ENCODE results near the gene PNMA8B. TPM values are rescaled to one million over a fixed set of nuclear protein-coding genes. Genes with fewer than 3 reads are reported as not detected.

PNMA8B gene
- total RNA-seq, 1 donor, result 0.72 TPM

- Histone ChIP-seq H4K20me1 (ENCODE audit: insufficient read depth, low read length) (no peaks in the 10 kb centered on the region), H3K4me1 (ENCODE audit: insufficient read depth, low read length) (no peaks in the 10 kb centered on the region), H3K4me3 (ENCODE audit: insufficient read depth, low read length) (no peak overlapping the region), H3K4me2 (ENCODE audit: insufficient read depth, low read length) (no peak overlapping the region), H3K36me3 (ENCODE audit: insufficient read depth, low read length) (no peaks in the 10 kb centered on the region), H3K79me2 (ENCODE audit: insufficient read depth, low read length) (no peaks in the 10 kb centered on the region), H3K9me3 (ENCODE audit: low read depth, low read length) (no peaks in the 10 kb centered on the region), H3K27ac (ENCODE audit: low read depth, low read length) (no peak overlapping the region), H3K27me3 (ENCODE audit: insufficient read depth, low read length) (peaks cover 4% of the 10 kb centered on the region), H2AFZ (ENCODE audit: low read length) (no peak overlapping the region)
- no peak for DNase-seq (ENCODE audit: insufficient read length, low spot score, missing footprints)
- TF ChIP-seq, protein P1, sequence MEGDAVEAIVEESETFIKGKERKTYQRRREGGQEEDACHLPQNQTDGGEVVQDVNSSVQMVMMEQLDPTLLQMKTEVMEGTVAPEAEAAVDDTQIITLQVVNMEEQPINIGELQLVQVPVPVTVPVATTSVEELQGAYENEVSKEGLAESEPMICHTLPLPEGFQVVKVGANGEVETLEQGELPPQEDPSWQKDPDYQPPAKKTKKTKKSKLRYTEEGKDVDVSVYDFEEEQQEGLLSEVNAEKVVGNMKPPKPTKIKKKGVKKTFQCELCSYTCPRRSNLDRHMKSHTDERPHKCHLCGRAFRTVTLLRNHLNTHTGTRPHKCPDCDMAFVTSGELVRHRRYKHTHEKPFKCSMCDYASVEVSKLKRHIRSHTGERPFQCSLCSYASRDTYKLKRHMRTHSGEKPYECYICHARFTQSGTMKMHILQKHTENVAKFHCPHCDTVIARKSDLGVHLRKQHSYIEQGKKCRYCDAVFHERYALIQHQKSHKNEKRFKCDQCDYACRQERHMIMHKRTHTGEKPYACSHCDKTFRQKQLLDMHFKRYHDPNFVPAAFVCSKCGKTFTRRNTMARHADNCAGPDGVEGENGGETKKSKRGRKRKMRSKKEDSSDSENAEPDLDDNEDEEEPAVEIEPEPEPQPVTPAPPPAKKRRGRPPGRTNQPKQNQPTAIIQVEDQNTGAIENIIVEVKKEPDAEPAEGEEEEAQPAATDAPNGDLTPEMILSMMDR (IDR thresholded peaks at IDR 0.05; ENCODE audit: extremely low read depth, low read depth, low read length), result no peak
Measured at GRCh38 chr19:46449228-46449627, 46.4 kb downstream of the PNMA8B start.

DNA sequence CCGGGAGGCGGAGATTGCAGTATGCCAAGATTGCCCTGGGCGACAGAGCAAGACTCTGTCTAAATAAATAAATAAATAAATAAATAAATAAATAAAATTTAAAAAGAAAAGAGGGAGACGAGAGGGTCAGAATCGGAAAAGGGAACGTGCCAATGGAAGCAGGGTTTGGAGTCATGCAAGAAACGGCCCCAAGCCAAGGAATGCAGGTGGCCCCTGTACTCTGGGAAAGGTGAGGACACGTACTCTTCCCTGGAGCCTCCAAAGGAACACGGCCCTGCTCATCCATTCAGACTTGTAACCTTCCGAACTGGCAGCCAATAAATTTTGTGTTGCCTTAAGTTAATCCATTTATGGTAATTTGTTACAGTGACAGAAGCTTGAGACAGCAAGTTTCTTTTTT is 47.1 kb downstream of the PNMA8B start:
- H3K79me2 ChIP-seq (ENCODE audit: insufficient read depth, low read length), result no peaks in the 10 kb centered on the region
- DNase-seq (ENCODE audit: insufficient read length, low spot score, missing footprints), result no peak
- H2AFZ ChIP-seq (ENCODE audit: low read length), result no peak overlapping the region
- H3K27me3 ChIP-seq (ENCODE audit: insufficient read depth, low read length), result no peaks in the 10 kb centered on the region
- H3K36me3 ChIP-seq (ENCODE audit: insufficient read depth, low read length), result no peaks in the 10 kb centered on the region
- no peak overlapping the region for H3K27ac ChIP-seq (ENCODE audit: low read depth, low read length)
- TF ChIP-seq, protein P1 (IDR thresholded peaks at IDR 0.05; ENCODE audit: extremely low read depth, low read depth, low read length), result no peak
- no peak overlapping the region for H3K4me2 ChIP-seq (ENCODE audit: insufficient read depth, low read length)
- no peaks in the 10 kb centered on the region for H3K4me1 ChIP-seq (ENCODE audit: insufficient read depth, low read length)
- H3K9me3 ChIP-seq (ENCODE audit: low read depth, low read length), result no peaks in the 10 kb centered on the region
- H3K4me3 ChIP-seq (ENCODE audit: insufficient read depth, low read length), result no peak overlapping the region
- no peaks in the 10 kb centered on the region for H4K20me1 ChIP-seq (ENCODE audit: insufficient read depth, low read length)

GRCh38 chr19:46447824-46448223 is 47.8 kb downstream of the PNMA8B start:
- TF ChIP-seq, protein P1 (IDR thresholded peaks at IDR 0.05; ENCODE audit: extremely low read depth, low read depth, low read length), result no peak
- H3K4me3 ChIP-seq (ENCODE audit: insufficient read depth, low read length), result no peak overlapping the region
- no peaks in the 10 kb centered on the region for H3K27me3 ChIP-seq (ENCODE audit: insufficient read depth, low read length)
- no peaks in the 10 kb centered on the region for H3K79me2 ChIP-seq (ENCODE audit: insufficient read depth, low read length)
- no peak overlapping the region for H3K4me2 ChIP-seq (ENCODE audit: insufficient read depth, low read length)
- no peaks in the 10 kb centered on the region for H3K36me3 ChIP-seq (ENCODE audit: insufficient read depth, low read length)
- no peak overlapping the region for H3K27ac ChIP-seq (ENCODE audit: low read depth, low read length)
- H4K20me1 ChIP-seq (ENCODE audit: insufficient read depth, low read length), result no peaks in the 10 kb centered on the region
- peak overlapping the region; percentile 68 for H2AFZ ChIP-seq (ENCODE audit: low read length)
- H3K4me1 ChIP-seq (ENCODE audit: insufficient read depth, low read length), result peaks cover 5% of the 10 kb centered on the region
- DNase-seq (ENCODE audit: insufficient read length, low spot score, missing footprints), result peak; percentile 29
- H3K9me3 ChIP-seq (ENCODE audit: low read depth, low read length), result no peaks in the 10 kb centered on the region

- H3K27ac ChIP-seq (ENCODE audit: low read depth, low read length), result no peak overlapping the region
- H4K20me1 ChIP-seq (ENCODE audit: insufficient read depth, low read length), result no peaks in the 10 kb centered on the region
- H3K36me3 ChIP-seq (ENCODE audit: insufficient read depth, low read length), result no peaks in the 10 kb centered on the region
- peaks cover 6% of the 10 kb centered on the region for H3K4me1 ChIP-seq (ENCODE audit: insufficient read depth, low read length)
- no peaks in the 10 kb centered on the region for H3K27me3 ChIP-seq (ENCODE audit: insufficient read depth, low read length)
- no peak for DNase-seq (ENCODE audit: insufficient read length, low spot score, missing footprints)
- no peak overlapping the region for H3K4me3 ChIP-seq (ENCODE audit: insufficient read depth, low read length)
- H3K79me2 ChIP-seq (ENCODE audit: insufficient read depth, low read length), result no peaks in the 10 kb centered on the region
- H3K9me3 ChIP-seq (ENCODE audit: low read depth, low read length), result no peaks in the 10 kb centered on the region
- no peak overlapping the region for H3K4me2 ChIP-seq (ENCODE audit: insufficient read depth, low read length)
- TF ChIP-seq, protein P1 (IDR thresholded peaks at IDR 0.05; ENCODE audit: extremely low read depth, low read depth, low read length), result no peak
- H2AFZ ChIP-seq (ENCODE audit: low read length), result no peak overlapping the region
Measured at GRCh38 chr19:46447006-46447405, 48.7 kb downstream of the PNMA8B start.
